HepG2 (cell line): ENCODE measurements around the gene LRPPRC. TPM values are rescaled to one million over a fixed set of nuclear protein-coding genes. Genes with fewer than 3 reads are reported as not detected.
A peak's percentile ranks its signal among the peaks of the same experiment; 100 is the strongest.

Experiments
- FOSL1 ChIP-seq: sonication (generic); formaldehyde crosslinking; IDR thresholded peaks from 2 replicates; pipeline ENCODE4 v1.9.0; 2021; ENCODE audit warnings: missing genetic modification reagents, borderline replicate concordance
- FOXA3 ChIP-seq: IDR thresholded peaks from 2 replicates; pipeline ENCODE4 v1.6.1; 2016; ENCODE audit warnings: missing genetic modification reagents, missing compliant biosample characterization
- GABPA ChIP-seq, 2 experiments: IDR thresholded peaks; 2 replicates each; pipeline ENCODE4 v1.6.1; 2011 to 2016; ENCODE audit warnings: low read depth in 2 of 2, low read length in 1 of 2, missing biosample characterization in 1 of 2, missing genetic modification characterization in 1 of 2
- GATA4 ChIP-seq: sonication (generic); IDR thresholded peaks from 2 replicates; pipeline ENCODE4 v1.6.1; 2016; ENCODE audit warnings: antibody characterized with exemption, low read depth, borderline replicate concordance
- GZF1 ChIP-seq: sonication (generic); formaldehyde crosslinking; IDR thresholded peaks from 2 replicates; pipeline ENCODE4 v1.5.1; 2020; ENCODE audit warnings: mild to moderate bottlenecking, missing genetic modification reagents
- HCFC1 ChIP-seq: fragments of 150-350 bp; IDR thresholded peaks from 2 replicates; pipeline ENCODE4 v1.6.1; 2014; ENCODE audit warnings: low read depth, low read length
- HNRNPUL1 ChIP-seq: fragments of 200-400 bp; formaldehyde crosslinking; IDR thresholded peaks from 2 replicates; pipeline ENCODE4 v1.6.1; 2017; ENCODE audit warnings: low read depth, mild to moderate bottlenecking, low read length, moderate library complexity
- HOXA5 ChIP-seq: sonication (generic); formaldehyde crosslinking; IDR thresholded peaks from 2 replicates; pipeline ENCODE4 v1.4.0; 2020; ENCODE audit warnings: missing genetic modification reagents
- RAD21 ChIP-seq: fragments of 450-650 bp; formaldehyde crosslinking; IDR thresholded peaks from 2 replicates; pipeline ENCODE4 v1.5.0; 2020; ENCODE audit warnings: mild to moderate bottlenecking
- RBFOX2 ChIP-seq: fragments of 200-400 bp; formaldehyde crosslinking; IDR thresholded peaks from 2 replicates; pipeline ENCODE4 v1.6.1; 2017; ENCODE audit warnings: low read depth, mild to moderate bottlenecking, low read length
- STAG1 ChIP-seq: sonication (generic); formaldehyde crosslinking; IDR thresholded peaks from 2 replicates; pipeline ENCODE4 v1.4.0; 2020; ENCODE audit warnings: missing genetic modification reagents
- STAT5B ChIP-seq: sonication (generic); formaldehyde crosslinking; IDR thresholded peaks from 2 replicates; pipeline ENCODE4 v1.4.0; 2020; ENCODE audit warnings: missing genetic modification reagents
- TCF12 ChIP-seq, 2 experiments: fragments of 450-650 bp in 1 of 2; sonication (generic) in 1 of 2; formaldehyde crosslinking in 1 of 2; IDR thresholded peaks; 2 replicates each; pipeline versions ENCODE4 v1.6.1 to v1.8.0; 2017 to 2022; ENCODE audit warnings: antibody characterized with exemption in 1 of 2, mild to moderate bottlenecking in 1 of 2, missing genetic modification reagents in 1 of 2, moderate library complexity in 1 of 2
- TCF7L2 ChIP-seq: IDR thresholded peaks from 2 replicates; pipeline ENCODE4 v1.6.1; 2011; ENCODE audit warnings: mild to moderate bottlenecking, low read depth, low read length, moderate library complexity
- TOPORS ChIP-seq: sonication (generic); formaldehyde crosslinking; IDR thresholded peaks from 2 replicates; pipeline ENCODE4 v1.8.0; 2023; ENCODE audit warnings: mild to moderate bottlenecking, missing genetic modification reagents
- U2AF1 ChIP-seq: fragments of 200-400 bp; formaldehyde crosslinking; optimal IDR thresholded peaks from 2 replicates; pipeline ENCODE3; 2017; ENCODE audit warnings: mild to moderate bottlenecking, low read depth, low read length
- ZBTB42 ChIP-seq: sonication (generic); formaldehyde crosslinking; IDR thresholded peaks from 2 replicates; pipeline ENCODE4 v1.5.0; 2020; ENCODE audit warnings: mild to moderate bottlenecking, missing genetic modification reagents
- ZNF234 ChIP-seq: sonication (generic); formaldehyde crosslinking; conservative IDR thresholded peaks from 2 replicates; pipeline ENCODE4 v1.5.1; 2020; ENCODE audit warnings: mild to moderate bottlenecking, missing genetic modification reagents
- ZNF569 ChIP-seq: sonication (generic); formaldehyde crosslinking; IDR thresholded peaks from 2 replicates; pipeline ENCODE4 v1.5.0; 2020; ENCODE audit warnings: mild to moderate bottlenecking, missing genetic modification reagents, moderate library complexity, borderline replicate concordance
- ZNF709 ChIP-seq: sonication (generic); formaldehyde crosslinking; IDR thresholded peaks from 2 replicates; pipeline ENCODE4 v1.5.0; 2020; ENCODE audit warnings: mild to moderate bottlenecking, missing genetic modification reagents
- polyA plus RNA-seq, 8 experiments: library from polyadenylated mRNA; depleted of rRNA in 3 of 8; stranded (reverse) in 7 of 8; unstranded in 1 of 8; fragments of >200 nt; fragmentation: Illumina TruSeq in 4 of 8; extraction: Trizol in 4 of 8; gene quantifications; 2 replicates each; pipeline versions ENCODE4 v1.2.1 to v1.2.3, GENCODE V29; 2011 to 2016; ENCODE audit warnings: low read depth in 4 of 8, missing spikeins in 1 of 8, mixed read lengths in 1 of 8; ENCODE audit not compliant: insufficient read depth in 1 of 8
- total RNA-seq, 5 experiments: library from RNA; depleted of rRNA; stranded (reverse); fragments of >200 nt; fragmentation: Illumina TruSeq; extraction: Trizol; gene quantifications; 2 replicates each; pipeline ENCODE4 v1.2.3, GENCODE V29; 2016; ENCODE audit warnings: low read depth in 1 of 5
- TF ChIP-seq, protein P1 (sequence below): sonication (generic); formaldehyde crosslinking; IDR thresholded peaks from 2 replicates; pipeline ENCODE4 v1.5.0; 2020; ENCODE audit warnings: missing genetic modification reagents
- TF ChIP-seq, protein P2 (sequence below), 2 experiments: sonication (generic) in 1 of 2; formaldehyde crosslinking in 1 of 2; IDR thresholded peaks; 2 replicates each; pipeline versions ENCODE4 v1.4.0 to v1.6.1; 2018 to 2020; ENCODE audit warnings: missing genetic modification reagents in 2 of 2, borderline replicate concordance in 1 of 2, low read depth in 1 of 2, mild to moderate bottlenecking in 1 of 2, missing biosample characterization in 1 of 2
- TF ChIP-seq, protein P3 (sequence below): fragments of 450-650 bp; IDR thresholded peaks from 2 replicates; pipeline ENCODE4 v1.6.1; 2017
- TF ChIP-seq, protein P4 (sequence below): sonication (generic); formaldehyde crosslinking; IDR thresholded peaks from 2 replicates; pipeline ENCODE4 v1.4.0; 2020; ENCODE audit warnings: missing genetic modification reagents

LRPPRC gene
- total and polyA plus RNA-seq, 2 of the 13 experiments (the other 11 are each of a cell fraction or from before 2014, with no cell fraction given), result 117 to 167 TPM

DNA sequence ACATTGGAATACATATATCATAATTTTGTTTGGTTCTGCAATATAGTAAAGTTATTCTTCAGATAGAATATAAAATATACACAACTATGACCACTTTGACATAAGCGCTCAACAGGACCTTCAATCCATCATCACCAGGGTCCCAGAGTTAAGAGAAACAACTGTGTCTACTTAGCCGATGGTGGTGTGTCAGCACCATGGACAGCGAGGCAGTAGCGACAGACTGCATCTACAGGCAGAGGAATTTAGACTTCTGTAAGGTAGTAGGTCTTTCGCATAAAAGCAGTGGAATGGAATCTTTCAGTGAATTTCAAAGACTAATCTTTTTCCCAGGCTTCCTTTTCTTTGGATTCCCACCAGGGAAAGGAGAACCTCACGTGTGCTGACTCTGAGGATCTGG, 20.5 kb upstream of the LRPPRC start (continued):
- TF ChIP-seq ZBTB42, result 0 out of 2 replicates have a peak, but pooled peaks have one; percentile 37
- TF ChIP-seq TOPORS (CRISPR knock-in tag), result 0 out of 2 replicates have a peak, but pooled peaks have one; percentile 29
- TF ChIP-seq FOXA3 (CRISPR knock-in tag), result peak; percentile 58
- TF ChIP-seq ZNF709 (CRISPR knock-in tag), result peak; percentile 64; the same call in 1 of the 2 replicates
- no peak for TF ChIP-seq GZF1 (CRISPR knock-in tag)
- TF ChIP-seq RAD21 (CRISPR knock-in tag), result no peak
- no peak for TF ChIP-seq STAG1 (CRISPR knock-in tag)
- TF ChIP-seq GATA4, result no peak
- peak; percentile 96; the same call in 1 of the 2 replicates for TF ChIP-seq STAT5B (CRISPR knock-in tag)
- TF ChIP-seq HCFC1, result no peak
- TF ChIP-seq, protein P1, sequence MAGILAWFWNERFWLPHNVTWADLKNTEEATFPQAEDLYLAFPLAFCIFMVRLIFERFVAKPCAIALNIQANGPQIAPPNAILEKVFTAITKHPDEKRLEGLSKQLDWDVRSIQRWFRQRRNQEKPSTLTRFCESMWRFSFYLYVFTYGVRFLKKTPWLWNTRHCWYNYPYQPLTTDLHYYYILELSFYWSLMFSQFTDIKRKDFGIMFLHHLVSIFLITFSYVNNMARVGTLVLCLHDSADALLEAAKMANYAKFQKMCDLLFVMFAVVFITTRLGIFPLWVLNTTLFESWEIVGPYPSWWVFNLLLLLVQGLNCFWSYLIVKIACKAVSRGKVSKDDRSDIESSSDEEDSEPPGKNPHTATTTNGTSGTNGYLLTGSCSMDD (CRISPR knock-in tag), result no peak
- TF ChIP-seq, protein P2, sequence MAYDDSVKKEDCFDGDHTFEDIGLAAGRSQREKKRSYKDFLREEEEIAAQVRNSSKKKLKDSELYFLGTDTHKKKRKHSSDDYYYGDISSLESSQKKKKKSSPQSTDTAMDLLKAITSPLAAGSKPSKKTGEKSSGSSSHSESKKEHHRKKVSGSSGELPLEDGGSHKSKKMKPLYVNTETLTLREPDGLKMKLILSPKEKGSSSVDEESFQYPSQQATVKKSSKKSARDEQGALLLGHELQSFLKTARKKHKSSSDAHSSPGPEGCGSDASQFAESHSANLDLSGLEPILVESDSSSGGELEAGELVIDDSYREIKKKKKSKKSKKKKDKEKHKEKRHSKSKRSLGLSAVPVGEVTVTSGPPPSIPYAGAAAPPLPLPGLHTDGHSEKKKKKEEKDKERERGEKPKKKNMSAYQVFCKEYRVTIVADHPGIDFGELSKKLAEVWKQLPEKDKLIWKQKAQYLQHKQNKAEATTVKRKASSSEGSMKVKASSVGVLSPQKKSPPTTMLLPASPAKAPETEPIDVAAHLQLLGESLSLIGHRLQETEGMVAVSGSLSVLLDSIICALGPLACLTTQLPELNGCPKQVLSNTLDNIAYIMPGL (CRISPR knock-in tag; IDR thresholded peaks at IDR 0.05; ENCODE audit: borderline replicate concordance in 1 of 2, low read depth in 1 of 2), result peak in 1 of 2 experiments; percentile 46; a peak in 1 of 4 replicates
- TF ChIP-seq ZNF234 (CRISPR knock-in tag), result no peak
- no peak for TF ChIP-seq HNRNPUL1
- TF ChIP-seq, protein P3, sequence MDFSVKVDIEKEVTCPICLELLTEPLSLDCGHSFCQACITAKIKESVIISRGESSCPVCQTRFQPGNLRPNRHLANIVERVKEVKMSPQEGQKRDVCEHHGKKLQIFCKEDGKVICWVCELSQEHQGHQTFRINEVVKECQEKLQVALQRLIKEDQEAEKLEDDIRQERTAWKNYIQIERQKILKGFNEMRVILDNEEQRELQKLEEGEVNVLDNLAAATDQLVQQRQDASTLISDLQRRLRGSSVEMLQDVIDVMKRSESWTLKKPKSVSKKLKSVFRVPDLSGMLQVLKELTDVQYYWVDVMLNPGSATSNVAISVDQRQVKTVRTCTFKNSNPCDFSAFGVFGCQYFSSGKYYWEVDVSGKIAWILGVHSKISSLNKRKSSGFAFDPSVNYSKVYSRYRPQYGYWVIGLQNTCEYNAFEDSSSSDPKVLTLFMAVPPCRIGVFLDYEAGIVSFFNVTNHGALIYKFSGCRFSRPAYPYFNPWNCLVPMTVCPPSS, result no peak
- TF ChIP-seq TCF7L2, result no peak
- TF ChIP-seq ZNF569 (CRISPR knock-in tag), result no peak
- TF ChIP-seq GABPA (IDR thresholded peaks at IDR 0.05; ENCODE audit: low read depth, low read length), result no peak
- TF ChIP-seq GABPA (CRISPR knock-in tag; IDR thresholded peaks at IDR 0.05; ENCODE audit: low read depth), result peak; percentile 28; the same call in 1 of the 2 replicates
- no peak for TF ChIP-seq RBFOX2
- TF ChIP-seq U2AF1, result no peak
- TF ChIP-seq FOSL1 (CRISPR knock-in tag), result no peak
- TF ChIP-seq, protein P4, sequence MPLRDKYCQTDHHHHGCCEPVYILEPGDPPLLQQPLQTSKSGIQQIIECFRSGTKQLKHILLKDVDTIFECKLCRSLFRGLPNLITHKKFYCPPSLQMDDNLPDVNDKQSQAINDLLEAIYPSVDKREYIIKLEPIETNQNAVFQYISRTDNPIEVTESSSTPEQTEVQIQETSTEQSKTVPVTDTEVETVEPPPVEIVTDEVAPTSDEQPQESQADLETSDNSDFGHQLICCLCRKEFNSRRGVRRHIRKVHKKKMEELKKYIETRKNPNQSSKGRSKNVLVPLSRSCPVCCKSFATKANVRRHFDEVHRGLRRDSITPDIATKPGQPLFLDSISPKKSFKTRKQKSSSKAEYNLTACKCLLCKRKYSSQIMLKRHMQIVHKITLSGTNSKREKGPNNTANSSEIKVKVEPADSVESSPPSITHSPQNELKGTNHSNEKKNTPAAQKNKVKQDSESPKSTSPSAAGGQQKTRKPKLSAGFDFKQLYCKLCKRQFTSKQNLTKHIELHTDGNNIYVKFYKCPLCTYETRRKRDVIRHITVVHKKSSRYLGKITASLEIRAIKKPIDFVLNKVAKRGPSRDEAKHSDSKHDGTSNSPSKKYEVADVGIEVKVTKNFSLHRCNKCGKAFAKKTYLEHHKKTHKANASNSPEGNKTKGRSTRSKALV (CRISPR knock-in tag), result peak; percentile 92
- TF ChIP-seq HOXA5, result peak; percentile 85
- no peak for TF ChIP-seq TCF12 (IDR thresholded peaks at IDR 0.05)
- TF ChIP-seq TCF12 (CRISPR knock-in tag; IDR thresholded peaks at IDR 0.05), result no peak
